Measurements from ENCODE around the gene PTCD3. TPM values are rescaled to one million over a fixed set of nuclear protein-coding genes. Genes with fewer than 3 reads are reported as not detected.

Gene PTCD3
- total RNA-seq, 1 donor from 2014 or later: 156 TPM

- H3K4me1 Mint-ChIP-seq: peaks cover 9% of the 10 kb centered on the region
- H3K36me3 Mint-ChIP-seq: peaks cover 6% of the 10 kb centered on the region
- H3K4me3 Mint-ChIP-seq: no peak overlapping the region
- no peak for TF ChIP-seq CTCF (IDR thresholded peaks at IDR 0.05; ENCODE audit: unreplicated experiment)
- H3K27ac Mint-ChIP-seq: peak overlapping the region; percentile 10
- no peaks in the 10 kb centered on the region for H3K27me3 Mint-ChIP-seq (ENCODE audit: low read depth)
- no peaks in the 10 kb centered on the region for H3K9me3 Mint-ChIP-seq
- DNase-seq (ENCODE audit: low spot score in 2 of 2, unreplicated experiment in 2 of 2): no peak
These were observed 79.6 kb downstream of the PTCD3 start for GRCh38 chr2:86185517-86186212.

- DNase-seq (ENCODE audit: low spot score in 2 of 2, unreplicated experiment in 2 of 2): no peak
- H3K4me1 Mint-ChIP-seq: peaks cover 9% of the 10 kb centered on the region
- H3K36me3 Mint-ChIP-seq: peaks cover 6% of the 10 kb centered on the region
- no peaks in the 10 kb centered on the region for H3K27me3 Mint-ChIP-seq (ENCODE audit: low read depth)
- H3K27ac Mint-ChIP-seq: no peak overlapping the region
- no peak overlapping the region for H3K4me3 Mint-ChIP-seq
- no peaks in the 10 kb centered on the region for H3K9me3 Mint-ChIP-seq
- no peak for TF ChIP-seq CTCF (IDR thresholded peaks at IDR 0.05; ENCODE audit: unreplicated experiment)
These were observed 80.4 kb downstream of the PTCD3 start for GRCh38 chr2:86186431-86186830.

- Mint-ChIP-seq H3K9me3 (no peaks in the 10 kb centered on the region), H3K4me1 (peaks cover 23% of the 10 kb centered on the region), H3K27me3 (ENCODE audit: low read depth) (no peaks in the 10 kb centered on the region), H3K4me3 (no peak overlapping the region), H3K36me3 (peaks cover 6% of the 10 kb centered on the region), H3K27ac (no peak overlapping the region)
- no peak for TF ChIP-seq CTCF (IDR thresholded peaks at IDR 0.05; ENCODE audit: unreplicated experiment)
- no peak for DNase-seq (ENCODE audit: low spot score in 2 of 2, unreplicated experiment in 2 of 2)
These were observed 83.9 kb downstream of the PTCD3 start for GRCh38 chr2:86189782-86190416.

Other genes starting within 250 kb of the PTCD3 start
- gene ST3GAL5, start 217.2 kb upstream of the PTCD3 start, total RNA-seq: 23.2 to 28.6 TPM (median 25.8 TPM) in 3 replicates
- 59.8 to 64.4 TPM (median 61.6 TPM) in 3 replicates for gene POLR1A, start 349 bp upstream of the PTCD3 start, total RNA-seq
- gene IMMT, start 89.2 kb downstream of the PTCD3 start, total RNA-seq: 70.4 to 74.2 TPM (median 72.6 TPM) in 3 replicates
- 21.9 to 22.4 TPM (median 22.0 TPM) in 3 replicates for gene MRPL35, start 93.2 kb downstream of the PTCD3 start, total RNA-seq
- gene REEP1, start 231.4 kb downstream of the PTCD3 start, total RNA-seq: 1.1 to 1.9 TPM (median 1.8 TPM) in 3 replicates

All from mesothelial cell of epicardium (in vitro differentiated cells).